Measurements from ENCODE around the gene ERF.

Gene ERF

DNA sequence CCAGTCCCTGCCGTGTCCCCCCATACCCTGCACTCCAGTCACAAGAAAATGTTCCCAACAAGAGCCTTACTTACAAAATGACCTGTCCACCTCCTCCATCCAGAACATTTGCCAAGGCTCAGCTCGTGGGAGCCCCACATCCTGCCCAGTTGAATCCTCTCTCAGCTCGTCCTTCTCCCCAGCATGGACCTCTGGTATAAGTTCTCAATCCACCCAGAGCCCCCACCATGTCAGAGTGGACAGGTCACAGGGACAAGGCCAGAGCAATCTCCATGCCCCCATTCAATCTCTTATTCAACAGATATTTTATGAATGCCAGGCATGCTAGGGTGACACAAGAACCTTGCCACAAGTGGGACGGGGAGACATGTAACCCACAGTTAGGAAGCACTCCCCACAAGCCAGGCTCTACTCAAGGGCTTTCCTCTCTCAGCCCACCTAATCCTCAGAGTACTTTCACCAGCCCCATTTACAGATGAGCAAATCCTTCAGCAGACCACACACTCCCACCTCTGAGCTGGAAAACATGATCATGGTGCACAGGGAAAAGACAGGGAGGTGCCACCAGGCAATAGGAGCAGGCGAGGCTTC is 52.5 kb downstream of the ERF start:
- no peak for DNase-seq (ENCODE audit: low read depth, low spot score)
- H3K27me3 ChIP-seq (ENCODE audit: insufficient read depth, insufficient read length): no peaks in the 10 kb centered on the region
- H3K36me3 ChIP-seq (ENCODE audit: insufficient read depth, insufficient read length, low read length): peaks cover 72% of the 10 kb centered on the region
- no peak for TF ChIP-seq YY1 (IDR thresholded peaks at IDR 0.05; ENCODE audit: insufficient read depth, insufficient read length)
- no peak for TF ChIP-seq ZNF274 (IDR thresholded peaks at IDR 0.05; ENCODE audit: low read depth, low read length)
- no peak for TF ChIP-seq SUZ12 (IDR thresholded peaks at IDR 0.05; ENCODE audit: extremely low read depth, insufficient read depth, insufficient read length)
- no peaks in the 10 kb centered on the region for H3K9me3 ChIP-seq (ENCODE audit: insufficient read depth, low read length)
- H3K4me1 ChIP-seq (ENCODE audit: insufficient read depth, insufficient read length): peaks cover 13% of the 10 kb centered on the region
- no peak overlapping the region for H3K9ac ChIP-seq (ENCODE audit: insufficient read length, low read depth)
- H3K4me3 ChIP-seq (ENCODE audit: insufficient read length, low read depth): no peak overlapping the region

DNA sequence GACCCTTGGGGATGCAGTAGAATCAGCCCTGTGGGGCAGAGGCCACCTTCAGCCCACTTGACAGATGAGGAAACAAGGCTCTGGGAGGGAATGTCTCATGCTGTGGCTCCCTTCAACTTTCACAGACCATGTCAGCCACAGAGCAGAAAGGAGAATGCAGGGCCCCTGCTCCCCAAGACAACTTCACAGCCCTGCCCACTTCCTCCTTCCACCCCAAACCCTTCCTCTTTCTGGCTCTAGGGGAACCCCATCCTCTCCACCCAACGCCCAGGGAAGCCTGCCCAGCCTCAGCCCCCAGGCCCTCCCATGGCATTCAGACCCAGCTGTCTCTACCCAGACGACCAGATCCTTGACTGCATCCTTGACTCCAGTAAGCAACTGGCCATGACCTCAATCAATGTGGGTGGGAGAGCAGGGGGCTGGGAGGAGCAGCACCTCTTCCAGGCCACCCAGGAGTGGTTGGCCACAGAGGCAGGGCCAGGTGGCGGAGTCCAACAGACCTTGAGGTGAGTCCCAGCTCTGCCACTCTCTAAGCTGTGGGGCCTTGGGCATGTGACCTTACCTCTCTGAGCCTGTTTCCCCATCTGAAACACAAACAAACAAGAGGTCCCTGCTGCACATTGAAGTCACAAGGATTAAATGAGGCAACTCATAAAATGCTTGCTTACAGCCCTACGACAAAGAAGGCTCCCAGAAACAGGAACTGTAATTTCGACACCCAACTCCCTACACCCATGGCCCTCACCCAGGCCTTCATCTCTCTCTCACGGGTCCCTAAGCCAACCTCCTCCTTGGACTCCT is 53.2 kb downstream of the ERF start:
- no peak overlapping the region for H3K9ac ChIP-seq (ENCODE audit: insufficient read length, low read depth)
- no peak for TF ChIP-seq ZNF274 (IDR thresholded peaks at IDR 0.05; ENCODE audit: low read depth, low read length)
- TF ChIP-seq SUZ12 (IDR thresholded peaks at IDR 0.05; ENCODE audit: extremely low read depth, insufficient read depth, insufficient read length): no peak
- TF ChIP-seq YY1 (IDR thresholded peaks at IDR 0.05; ENCODE audit: insufficient read depth, insufficient read length): no peak
- peaks cover 18% of the 10 kb centered on the region for H3K4me1 ChIP-seq (ENCODE audit: insufficient read depth, insufficient read length)
- no peaks in the 10 kb centered on the region for H3K27me3 ChIP-seq (ENCODE audit: insufficient read depth, insufficient read length)
- no peak for DNase-seq (ENCODE audit: low read depth, low spot score)
- no peak overlapping the region for H3K4me3 ChIP-seq (ENCODE audit: insufficient read length, low read depth)
- H3K36me3 ChIP-seq (ENCODE audit: insufficient read depth, insufficient read length, low read length): peaks cover 65% of the 10 kb centered on the region
- H3K9me3 ChIP-seq (ENCODE audit: insufficient read depth, low read length): no peaks in the 10 kb centered on the region

DNA sequence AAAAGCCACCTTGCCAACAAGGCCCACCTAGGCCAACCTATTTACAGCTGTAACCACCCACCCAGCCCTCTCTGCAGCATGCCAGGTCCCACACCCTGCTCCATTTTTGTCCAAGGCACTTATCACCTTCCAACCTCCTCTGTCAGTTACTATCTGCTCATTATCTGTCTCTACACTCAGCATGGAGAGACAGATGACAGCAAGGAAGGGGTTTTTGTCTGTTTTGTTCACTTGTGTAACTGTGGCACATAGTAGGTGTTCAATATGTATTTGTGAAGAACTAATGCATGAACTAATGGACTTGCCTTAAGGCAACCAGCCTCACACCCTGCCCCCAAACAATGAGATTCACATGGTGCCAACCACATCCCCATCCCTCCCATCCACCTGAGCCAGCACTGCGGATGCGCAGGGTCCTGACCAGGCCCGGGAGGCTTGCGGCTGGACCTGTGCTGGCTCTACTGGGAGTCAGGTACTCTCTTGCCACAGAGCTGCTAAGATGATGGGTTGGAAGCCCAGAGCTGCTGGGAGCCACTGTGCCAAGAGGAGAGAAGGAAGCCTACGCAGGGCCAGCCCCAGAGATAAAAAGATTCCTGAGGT is 54.7 kb downstream of the ERF start:
- TF ChIP-seq YY1 (IDR thresholded peaks at IDR 0.05; ENCODE audit: insufficient read depth, insufficient read length): no peak
- TF ChIP-seq ZNF274 (IDR thresholded peaks at IDR 0.05; ENCODE audit: low read depth, low read length): no peak
- TF ChIP-seq SUZ12 (IDR thresholded peaks at IDR 0.05; ENCODE audit: extremely low read depth, insufficient read depth, insufficient read length): no peak
- Histone ChIP-seq H3K4me3 (ENCODE audit: insufficient read length, low read depth) (no peak overlapping the region), H3K4me1 (ENCODE audit: insufficient read depth, insufficient read length) (peaks cover 16% of the 10 kb centered on the region), H3K36me3 (ENCODE audit: insufficient read depth, insufficient read length, low read length) (peaks cover 63% of the 10 kb centered on the region), H3K9me3 (ENCODE audit: insufficient read depth, low read length) (no peaks in the 10 kb centered on the region), H3K9ac (ENCODE audit: insufficient read length, low read depth) (no peak overlapping the region), H3K27me3 (ENCODE audit: insufficient read depth, insufficient read length) (no peaks in the 10 kb centered on the region)
- DNase-seq (ENCODE audit: low read depth, low spot score): no peak

DNA sequence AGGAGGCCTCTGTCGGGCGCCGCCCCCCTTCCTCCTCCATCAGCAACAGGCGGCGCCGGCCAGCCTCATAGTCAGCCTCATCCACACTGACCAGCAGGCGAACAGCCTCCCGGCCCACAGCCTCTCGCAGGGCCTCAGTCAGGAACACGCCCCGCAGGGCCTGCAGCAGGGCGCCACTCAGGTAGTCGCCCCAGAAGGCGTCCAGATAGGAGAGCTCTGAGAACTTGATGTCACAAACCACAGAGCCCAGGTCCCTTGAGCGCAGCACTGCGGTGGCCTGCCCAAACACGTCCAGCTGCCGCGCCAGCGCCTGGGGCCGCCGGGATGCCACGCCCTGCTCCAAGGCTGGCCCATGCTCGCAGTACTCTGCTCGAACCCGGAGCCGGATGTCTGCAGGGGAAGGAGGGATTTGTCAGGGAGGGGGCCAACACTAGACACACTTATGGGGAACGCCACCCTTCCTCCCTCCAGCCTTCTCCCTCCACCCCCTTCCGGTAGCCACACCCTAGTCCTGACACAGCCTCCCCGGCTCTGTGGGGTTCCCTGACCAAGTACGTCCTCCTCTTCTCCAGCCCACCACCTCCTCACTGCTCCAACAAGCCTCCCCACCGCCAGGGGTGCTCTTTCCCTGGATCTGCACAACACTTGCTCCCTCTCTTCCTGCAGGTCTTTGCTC is 55.4 kb downstream of the ERF start:
- Histone ChIP-seq H3K36me3 (ENCODE audit: insufficient read depth, insufficient read length, low read length) (peaks cover 63% of the 10 kb centered on the region), H3K4me1 (ENCODE audit: insufficient read depth, insufficient read length) (peaks cover 16% of the 10 kb centered on the region)

GRCh38 chr19:42198676-42199439 is 56.1 kb downstream of the ERF start:
- peaks cover 58% of the 10 kb centered on the region for H3K36me3 ChIP-seq (ENCODE audit: insufficient read depth, insufficient read length, low read length)
- H3K4me3 ChIP-seq (ENCODE audit: insufficient read length, low read depth): no peak overlapping the region
- no peak for TF ChIP-seq YY1 (IDR thresholded peaks at IDR 0.05; ENCODE audit: insufficient read depth, insufficient read length)
- TF ChIP-seq ZNF274 (IDR thresholded peaks at IDR 0.05; ENCODE audit: low read depth, low read length): no peak
- TF ChIP-seq SUZ12 (IDR thresholded peaks at IDR 0.05; ENCODE audit: extremely low read depth, insufficient read depth, insufficient read length): no peak
- peaks cover 16% of the 10 kb centered on the region for H3K4me1 ChIP-seq (ENCODE audit: insufficient read depth, insufficient read length)
- no peaks in the 10 kb centered on the region for H3K27me3 ChIP-seq (ENCODE audit: insufficient read depth, insufficient read length)
- no peaks in the 10 kb centered on the region; the same call in 1 of the 2 replicates for H3K9me3 ChIP-seq (ENCODE audit: insufficient read depth, low read length)
- no peak overlapping the region for H3K9ac ChIP-seq (ENCODE audit: insufficient read length, low read depth)
- no peak for DNase-seq (ENCODE audit: low read depth, low spot score)

More for the DNA sequence above, 55.4 kb downstream of the ERF start:
- Histone ChIP-seq H3K4me3 (ENCODE audit: insufficient read length, low read depth) (no peak overlapping the region), H3K27me3 (ENCODE audit: insufficient read depth, insufficient read length) (no peaks in the 10 kb centered on the region), H3K9me3 (ENCODE audit: insufficient read depth, low read length) (no peaks in the 10 kb centered on the region), H3K9ac (ENCODE audit: insufficient read length, low read depth) (no peak overlapping the region)
- no peak for TF ChIP-seq YY1 (IDR thresholded peaks at IDR 0.05; ENCODE audit: insufficient read depth, insufficient read length)
- TF ChIP-seq ZNF274 (IDR thresholded peaks at IDR 0.05; ENCODE audit: low read depth, low read length): no peak
- no peak for TF ChIP-seq SUZ12 (IDR thresholded peaks at IDR 0.05; ENCODE audit: extremely low read depth, insufficient read depth, insufficient read length)
- DNase-seq (ENCODE audit: low read depth, low spot score): no peak

Measured in NT2/D1 (cell line).